Neural progenitor cell (in vitro differentiated cells): Measurements from ENCODE around the gene SCNN1B. TPM values are rescaled to one million over a fixed set of nuclear protein-coding genes. Genes with fewer than 3 reads are reported as not detected.

Experiments used
- DNase-seq: peaks from one replicate; pipeline ENCODE4 v3.0.0-alpha.2; 2016; ENCODE audit warnings: low spot score
- H2AFZ ChIP-seq: fragments of 200-600 bp; sonication (generic); replicated peaks from 2 replicates; pipeline ENCODE4 v1.6.1; 2016; ENCODE audit warnings: antibody characterized with exemption
- H3F3A ChIP-seq: fragments of 200-600 bp; sonication (generic); 2 replicates; pipeline ENCODE4 v1.6.1; 2016; ENCODE audit warnings: antibody characterized with exemption, low read depth
- H3K27ac ChIP-seq: fragments of 200-600 bp; sonication (generic); 2 replicates; pipeline ENCODE4 v1.5.1; 2016; ENCODE audit warnings: mild to moderate bottlenecking
- H3K27me3 ChIP-seq: fragments of 200-600 bp; sonication (generic); 2 replicates; pipeline ENCODE4 v1.6.1; 2016; ENCODE audit warnings: mild to moderate bottlenecking, moderate library complexity
- H3K36me3 ChIP-seq: fragments of 200-600 bp; sonication (generic); 2 replicates; pipeline ENCODE4 v1.5.1; 2016
- H3K4me1 ChIP-seq: fragments of 200-600 bp; sonication (generic); 2 replicates; pipeline ENCODE4 v1.6.1; 2016; ENCODE audit warnings: mixed run types
- H3K4me2 ChIP-seq: fragments of 200-600 bp; sonication (generic); 2 replicates; pipeline ENCODE4 v1.6.1; 2016
- H3K4me3 ChIP-seq: fragments of 200-600 bp; sonication (generic); 2 replicates; pipeline ENCODE4 v1.5.1; 2016
- H3K79me2 ChIP-seq: fragments of 200-600 bp; sonication (generic); 2 replicates; pipeline ENCODE4 v1.6.1; 2016; ENCODE audit warnings: low read depth
- H3K9ac ChIP-seq: fragments of 200-600 bp; sonication (generic); 2 replicates; pipeline ENCODE4 v1.6.1; 2016
- H3K9me3 ChIP-seq: fragments of 200-600 bp; sonication (generic); 2 replicates; pipeline ENCODE4 v1.5.1; 2016; ENCODE audit warnings: low read depth
- H4K20me1 ChIP-seq: fragments of 200-600 bp; sonication (generic); 2 replicates; pipeline ENCODE4 v1.6.1; 2016; ENCODE audit warnings: low read depth
- H3K27ac Mint-ChIP-seq: 3 replicates; pipeline ENCODE4 v1.8.0; 2021; ENCODE audit warnings: mixed read lengths
- H3K27me3 Mint-ChIP-seq: 2 replicates; pipeline ENCODE4 v1.8.0; 2022; ENCODE audit warnings: low read depth, mild to moderate bottlenecking, inconsistent platforms, moderate library complexity, mixed read lengths; ENCODE audit not compliant: insufficient read depth
- H3K36me3 Mint-ChIP-seq: 3 replicates; pipeline ENCODE4 v1.8.0; 2021; ENCODE audit warnings: mixed read lengths
- H3K4me1 Mint-ChIP-seq: 3 replicates; pipeline ENCODE4 v1.8.0; 2021; ENCODE audit warnings: mixed read lengths
- H3K4me3 Mint-ChIP-seq: 3 replicates; pipeline ENCODE4 v1.8.0; 2021; ENCODE audit warnings: mild to moderate bottlenecking, moderate library complexity, mixed read lengths
- H3K9me3 Mint-ChIP-seq: 3 replicates; pipeline ENCODE4 v1.8.0; 2020; ENCODE audit warnings: mixed read lengths
- EZH2 ChIP-seq: fragments of 200-600 bp; sonication (generic); IDR thresholded peaks from 2 replicates; pipeline ENCODE4 v1.6.1; 2017; ENCODE audit warnings: antibody characterized with exemption, mild to moderate bottlenecking, moderate library complexity
- EZH2phosphoT487 ChIP-seq: fragments of 200-600 bp; sonication (generic); IDR thresholded peaks from 2 replicates; pipeline ENCODE4 v1.6.1; 2017; ENCODE audit warnings: antibody characterized with exemption
- total RNA-seq: library from RNA; depleted of rRNA; stranded (reverse); fragments of >200 nt; gene quantifications from 2 replicates; pipeline ENCODE4 v1.2.3, GENCODE V29; 2015; ENCODE audit warnings: low replicate concordance
- TF ChIP-seq, protein P1 (sequence below): fragments of 200-600 bp; sonication (generic); IDR thresholded peaks from 2 replicates; pipeline ENCODE4 v1.5.1; 2017; ENCODE audit warnings: antibody characterized with exemption, mild to moderate bottlenecking

The SCNN1B gene
- total RNA-seq, 1 donor from 2014 or later: not detected

DNA sequence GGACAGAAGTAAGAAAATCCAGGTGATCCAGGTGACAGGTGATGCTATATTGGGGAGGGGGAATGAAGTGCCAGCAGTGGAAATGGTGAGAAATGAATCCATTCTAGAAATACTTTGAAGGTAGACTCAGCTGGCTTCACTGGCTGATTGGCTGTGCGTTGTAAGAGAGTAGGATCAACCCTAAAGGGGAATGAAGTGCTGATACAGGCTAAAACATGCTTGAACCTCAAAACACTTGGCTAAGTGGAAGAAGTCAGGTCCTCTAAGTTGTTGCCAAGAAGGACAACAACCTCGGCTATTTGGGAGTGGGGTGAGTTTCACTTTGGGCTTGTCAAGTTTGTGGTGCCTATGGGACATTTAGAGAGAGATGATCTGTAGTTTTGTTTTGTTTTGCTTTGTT, 24.1 kb upstream of the SCNN1B start:
- DNase-seq: no peak
- no peaks in the 10 kb centered on the region for H4K20me1 ChIP-seq
- H2AFZ ChIP-seq: no peak overlapping the region
- H3K4me2 ChIP-seq: no peak overlapping the region
- no peaks in the 10 kb centered on the region for H3K27me3 ChIP-seq
- Mint-ChIP-seq H3K4me1 (peaks cover 32% of the 10 kb centered on the region), H3K4me3 (peak overlapping the region; percentile 7), H3K36me3 (no peaks in the 10 kb centered on the region), H3K9me3 (peaks cover 3% of the 10 kb centered on the region), H3K27ac (peak overlapping the region; percentile 35), H3K27me3 (peaks cover 8% of the 10 kb centered on the region)
- H3K9ac ChIP-seq: no peak overlapping the region
- peaks cover 16% of the 10 kb centered on the region for H3F3A ChIP-seq
- no peak for TF ChIP-seq EZH2phosphoT487
- no peak for TF ChIP-seq EZH2
- TF ChIP-seq, protein P1, sequence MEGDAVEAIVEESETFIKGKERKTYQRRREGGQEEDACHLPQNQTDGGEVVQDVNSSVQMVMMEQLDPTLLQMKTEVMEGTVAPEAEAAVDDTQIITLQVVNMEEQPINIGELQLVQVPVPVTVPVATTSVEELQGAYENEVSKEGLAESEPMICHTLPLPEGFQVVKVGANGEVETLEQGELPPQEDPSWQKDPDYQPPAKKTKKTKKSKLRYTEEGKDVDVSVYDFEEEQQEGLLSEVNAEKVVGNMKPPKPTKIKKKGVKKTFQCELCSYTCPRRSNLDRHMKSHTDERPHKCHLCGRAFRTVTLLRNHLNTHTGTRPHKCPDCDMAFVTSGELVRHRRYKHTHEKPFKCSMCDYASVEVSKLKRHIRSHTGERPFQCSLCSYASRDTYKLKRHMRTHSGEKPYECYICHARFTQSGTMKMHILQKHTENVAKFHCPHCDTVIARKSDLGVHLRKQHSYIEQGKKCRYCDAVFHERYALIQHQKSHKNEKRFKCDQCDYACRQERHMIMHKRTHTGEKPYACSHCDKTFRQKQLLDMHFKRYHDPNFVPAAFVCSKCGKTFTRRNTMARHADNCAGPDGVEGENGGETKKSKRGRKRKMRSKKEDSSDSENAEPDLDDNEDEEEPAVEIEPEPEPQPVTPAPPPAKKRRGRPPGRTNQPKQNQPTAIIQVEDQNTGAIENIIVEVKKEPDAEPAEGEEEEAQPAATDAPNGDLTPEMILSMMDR: no peak
- no peaks in the 10 kb centered on the region for H3K36me3 ChIP-seq
- H3K79me2 ChIP-seq: no peaks in the 10 kb centered on the region
- H3K4me1 ChIP-seq: peaks cover 12% of the 10 kb centered on the region
- H3K4me3 ChIP-seq: no peak overlapping the region
- H3K9me3 ChIP-seq: no peaks in the 10 kb centered on the region
- H3K27ac ChIP-seq: no peak overlapping the region

DNA sequence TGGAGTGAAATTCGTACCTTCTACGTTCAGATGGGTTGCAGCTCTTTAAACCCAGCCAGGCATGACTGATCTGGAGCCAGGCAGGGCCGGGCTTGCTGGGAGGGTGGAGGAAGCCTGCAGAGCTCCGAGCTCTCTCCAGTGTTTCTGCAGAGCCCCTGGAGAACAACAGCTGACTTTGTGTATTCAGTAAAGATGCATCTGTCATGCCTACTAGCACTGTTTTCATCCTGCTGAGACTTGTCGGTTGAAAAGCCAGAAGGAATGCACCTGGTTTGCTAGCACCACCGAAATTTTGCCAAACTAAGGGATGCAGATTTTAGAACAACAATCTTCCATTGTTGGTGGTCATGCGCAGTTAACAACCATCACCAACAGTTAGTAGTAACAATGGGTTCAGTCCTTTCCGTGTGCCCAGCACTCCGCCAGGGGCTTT, 22.4 kb upstream of the SCNN1B start:
- peaks cover 3% of the 10 kb centered on the region for H3K9me3 Mint-ChIP-seq
- Histone ChIP-seq H3F3A (peaks cover 16% of the 10 kb centered on the region), H3K4me2 (peak overlapping the region; percentile 70), H3K9me3 (no peaks in the 10 kb centered on the region), H3K4me3 (peak overlapping the region; percentile 15), H4K20me1 (no peaks in the 10 kb centered on the region), H3K27me3 (no peaks in the 10 kb centered on the region), H2AFZ (peak overlapping the region; percentile 92), H3K27ac (no peak overlapping the region), H3K79me2 (no peaks in the 10 kb centered on the region), H3K36me3 (no peaks in the 10 kb centered on the region), H3K4me1 (peaks cover 12% of the 10 kb centered on the region), H3K9ac (no peak overlapping the region)
- DNase-seq: peak; percentile 70
- peaks cover 32% of the 10 kb centered on the region for H3K4me1 Mint-ChIP-seq
- H3K27me3 Mint-ChIP-seq: peaks cover 8% of the 10 kb centered on the region
- H3K27ac Mint-ChIP-seq: peak overlapping the region; percentile 51
- TF ChIP-seq EZH2phosphoT487: no peak
- TF ChIP-seq, protein P1: no peak
- no peak for TF ChIP-seq EZH2
- no peak overlapping the region for H3K4me3 Mint-ChIP-seq
- H3K36me3 Mint-ChIP-seq: no peaks in the 10 kb centered on the region

DNA sequence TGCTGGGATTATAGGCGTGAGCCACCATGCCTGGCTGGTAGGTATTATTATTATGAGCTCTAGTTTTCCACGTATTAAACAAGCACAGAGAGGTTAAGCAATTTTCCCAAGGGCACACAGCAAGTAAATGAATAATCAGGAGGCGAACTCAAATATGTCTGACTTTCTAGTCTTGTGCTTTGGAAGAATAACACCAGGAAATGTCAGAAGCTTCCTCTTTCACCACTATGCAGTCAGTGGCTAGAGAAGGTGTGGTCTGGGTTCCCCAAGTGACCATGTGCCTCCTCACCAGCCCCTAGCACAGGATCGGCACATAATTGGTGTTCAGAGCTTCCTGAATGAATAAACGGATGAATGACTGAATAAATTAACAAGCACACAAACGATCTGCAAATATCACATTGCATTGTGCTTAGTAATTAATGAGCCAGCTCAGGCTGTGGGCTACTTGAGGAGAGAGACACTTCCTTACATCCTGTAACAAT, 21.6 kb upstream of the SCNN1B start:
- no peak overlapping the region for H2AFZ ChIP-seq
- Mint-ChIP-seq H3K27me3 (peaks cover 8% of the 10 kb centered on the region), H3K36me3 (no peaks in the 10 kb centered on the region), H3K4me1 (peaks cover 32% of the 10 kb centered on the region), H3K4me3 (peak overlapping the region; percentile 60), H3K27ac (peak overlapping the region; percentile 24), H3K9me3 (peaks cover 3% of the 10 kb centered on the region)
- no peaks in the 10 kb centered on the region for H3K79me2 ChIP-seq
- no peaks in the 10 kb centered on the region for H3K36me3 ChIP-seq
- no peak overlapping the region for H3K4me3 ChIP-seq
- H3K9ac ChIP-seq: no peak overlapping the region
- DNase-seq: no peak
- H3K9me3 ChIP-seq: no peaks in the 10 kb centered on the region
- TF ChIP-seq, protein P1: no peak
- TF ChIP-seq EZH2phosphoT487: no peak
- TF ChIP-seq EZH2: no peak
- H3F3A ChIP-seq: peaks cover 16% of the 10 kb centered on the region
- no peaks in the 10 kb centered on the region for H3K27me3 ChIP-seq
- H3K4me1 ChIP-seq: peaks cover 12% of the 10 kb centered on the region
- no peak overlapping the region for H3K27ac ChIP-seq
- H3K4me2 ChIP-seq: no peak overlapping the region
- no peaks in the 10 kb centered on the region for H4K20me1 ChIP-seq
